Colonic mucosa (tissue), 4 donors: ENCODE data around the gene PHC3. TPM values are rescaled to one million over a fixed set of nuclear protein-coding genes. Genes with fewer than 3 reads are reported as not detected.

Experiments
- DNase-seq: peaks from one replicate; pipeline ENCODE4 v3.0.0-alpha.2; 2020
- H3K27ac ChIP-seq: fragments of 200-600 bp; one replicate; pipeline ENCODE4 v1.8.0; 2021
- H3K27me3 ChIP-seq: fragments of 200-600 bp; one replicate; pipeline ENCODE4 v1.8.0; 2021
- H3K36me3 ChIP-seq: fragments of 200-600 bp; one replicate; pipeline ENCODE4 v1.8.0; 2021
- H3K4me1 ChIP-seq: fragments of 200-600 bp; one replicate; pipeline ENCODE4 v1.8.0; 2021; ENCODE audit warnings: mild to moderate bottlenecking
- H3K4me3 ChIP-seq: fragments of 200-600 bp; one replicate; pipeline ENCODE4 v1.8.0; 2021
- H3K9ac ChIP-seq, 2 donors: one replicate each; pipeline ENCODE4 v1.7.0; 2013; ENCODE audit warnings: control low read depth in 2 of 2, low read depth in 2 of 2, low read length in 2 of 2
- H3K9me3 ChIP-seq: fragments of 200-600 bp; one replicate; pipeline ENCODE4 v1.8.0; 2021
- intact Hi-C: fragments of 100-400 bp; cut with DNase I; formaldehyde crosslinking; loops from one replicate; pipeline ENCODE4 v1.14.1; 2022
- total RNA-seq, 2 donors: library from RNA; stranded (reverse); fragmentation: NEBNext Ultra II Directional in 1 of 2; extraction: Animal tissue kit (Norgen Biotek cat#: 25700) in 1 of 2; gene quantifications; one replicate each; pipeline ENCODE4 v1.2.1, GENCODE V29; 2021
- TF ChIP-seq, protein P1 (sequence below): fragments of 200-600 bp; IDR thresholded peaks from one replicate; pipeline ENCODE4 v1.8.0; 2022; ENCODE audit warnings: antibody characterized with exemption, mild to moderate bottlenecking
- donor health status: healthy.
- donor health status: DM: no; HTN: no; CAD: no.
- donor health status: DM: no; HTN: no; CAD: no.

PHC3 gene
- total RNA-seq, 2 donors from 2014 or later: 36.4 to 49.4 TPM

DNA sequence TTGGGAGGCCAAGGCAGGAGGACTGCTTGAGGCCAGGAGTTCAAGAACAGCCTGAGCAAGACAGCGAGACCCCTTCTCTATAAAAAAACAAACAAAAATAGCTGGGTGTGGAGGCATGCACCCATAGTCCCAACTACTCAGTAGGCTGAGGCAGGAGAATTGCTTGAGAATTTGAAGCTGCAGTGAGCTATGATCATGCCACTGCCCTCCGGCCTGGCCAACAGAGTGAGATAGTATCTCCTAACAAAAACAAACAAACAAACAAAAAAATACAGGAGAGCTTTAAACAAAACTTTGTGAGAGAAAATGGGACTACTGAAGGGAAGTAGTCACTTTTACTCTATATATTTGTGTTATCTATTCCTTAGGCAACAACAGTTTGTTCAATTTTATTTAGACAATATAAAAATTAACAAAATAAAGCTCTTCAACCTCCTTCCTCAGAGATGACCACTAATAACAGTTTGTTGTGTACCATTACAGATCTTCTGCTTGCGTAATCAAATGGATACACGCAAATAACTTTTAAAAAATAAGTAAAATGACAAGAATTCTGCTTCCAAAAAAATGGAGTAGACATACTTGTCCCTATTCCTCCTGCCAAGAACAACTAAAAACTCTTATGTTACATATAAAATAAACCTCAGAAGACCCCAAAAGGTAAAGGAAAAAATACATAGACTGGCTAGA is 17.4 kb downstream of the PHC3 start:
- Histone ChIP-seq H3K27me3 (no peaks in the 10 kb centered on the region), H3K36me3 (no peaks in the 10 kb centered on the region), H3K4me3 (no peak overlapping the region), H3K27ac (no peak overlapping the region), H3K9ac (no peak overlapping the region), H3K4me1 (peaks cover 8% of the 10 kb centered on the region), H3K9me3 (no peaks in the 10 kb centered on the region)
- intact Hi-C loops: no loop called here
- TF ChIP-seq, protein P1, sequence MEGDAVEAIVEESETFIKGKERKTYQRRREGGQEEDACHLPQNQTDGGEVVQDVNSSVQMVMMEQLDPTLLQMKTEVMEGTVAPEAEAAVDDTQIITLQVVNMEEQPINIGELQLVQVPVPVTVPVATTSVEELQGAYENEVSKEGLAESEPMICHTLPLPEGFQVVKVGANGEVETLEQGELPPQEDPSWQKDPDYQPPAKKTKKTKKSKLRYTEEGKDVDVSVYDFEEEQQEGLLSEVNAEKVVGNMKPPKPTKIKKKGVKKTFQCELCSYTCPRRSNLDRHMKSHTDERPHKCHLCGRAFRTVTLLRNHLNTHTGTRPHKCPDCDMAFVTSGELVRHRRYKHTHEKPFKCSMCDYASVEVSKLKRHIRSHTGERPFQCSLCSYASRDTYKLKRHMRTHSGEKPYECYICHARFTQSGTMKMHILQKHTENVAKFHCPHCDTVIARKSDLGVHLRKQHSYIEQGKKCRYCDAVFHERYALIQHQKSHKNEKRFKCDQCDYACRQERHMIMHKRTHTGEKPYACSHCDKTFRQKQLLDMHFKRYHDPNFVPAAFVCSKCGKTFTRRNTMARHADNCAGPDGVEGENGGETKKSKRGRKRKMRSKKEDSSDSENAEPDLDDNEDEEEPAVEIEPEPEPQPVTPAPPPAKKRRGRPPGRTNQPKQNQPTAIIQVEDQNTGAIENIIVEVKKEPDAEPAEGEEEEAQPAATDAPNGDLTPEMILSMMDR: no peak
- no peak for DNase-seq

GRCh38 chr3:170162630-170163029 is 18.9 kb downstream of the PHC3 start:
- no peaks in the 10 kb centered on the region for H3K27me3 ChIP-seq
- H3K9ac ChIP-seq: no peak overlapping the region
- no peaks in the 10 kb centered on the region for H3K36me3 ChIP-seq
- TF ChIP-seq, protein P1: no peak
- no peak overlapping the region for H3K4me3 ChIP-seq
- intact Hi-C loops: no loop called here
- peaks cover 8% of the 10 kb centered on the region for H3K4me1 ChIP-seq
- no peak overlapping the region for H3K27ac ChIP-seq
- no peak for DNase-seq
- no peaks in the 10 kb centered on the region for H3K9me3 ChIP-seq

- Histone ChIP-seq H3K36me3 (no peaks in the 10 kb centered on the region), H3K27me3 (no peaks in the 10 kb centered on the region), H3K27ac (no peak overlapping the region), H3K9me3 (no peaks in the 10 kb centered on the region), H3K4me3 (no peak overlapping the region), H3K4me1 (peaks cover 8% of the 10 kb centered on the region), H3K9ac (no peak overlapping the region)
- DNase-seq: no peak
- TF ChIP-seq, protein P1: no peak
- intact Hi-C loops: no loop called here
These were observed 19.5 kb downstream of the PHC3 start for GRCh38 chr3:170162052-170162451.

DNA sequence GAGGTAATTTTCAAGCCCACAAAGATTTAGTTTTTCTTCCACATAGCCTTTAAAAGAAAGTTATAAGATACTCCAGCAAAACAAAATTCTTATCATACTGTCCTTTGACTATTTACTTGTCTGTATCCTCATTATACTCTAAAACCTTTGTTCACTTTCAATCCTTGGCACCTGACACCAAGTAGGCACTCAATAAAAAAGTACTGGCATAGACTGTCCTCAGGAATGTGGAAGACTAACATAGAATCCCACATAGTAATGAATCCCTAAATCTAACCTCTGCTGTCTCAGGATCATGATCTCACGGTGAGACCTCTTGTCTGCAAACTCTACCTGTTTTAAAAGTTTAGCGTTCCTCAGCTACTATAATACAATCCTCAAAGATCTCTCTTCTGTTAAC is 21.6 kb downstream of the PHC3 start:
- H3K4me1 ChIP-seq: peaks cover 6% of the 10 kb centered on the region
- H3K27ac ChIP-seq: no peak overlapping the region
- no peaks in the 10 kb centered on the region for H3K27me3 ChIP-seq
- no peaks in the 10 kb centered on the region for H3K36me3 ChIP-seq
- no peak overlapping the region for H3K9ac ChIP-seq
- DNase-seq: no peak
- no peak overlapping the region for H3K4me3 ChIP-seq
- no peaks in the 10 kb centered on the region for H3K9me3 ChIP-seq
- TF ChIP-seq, protein P1: no peak
- intact Hi-C loops: no loop called here

- no peak overlapping the region for H3K9ac ChIP-seq
- no peak for DNase-seq
- TF ChIP-seq, protein P1: no peak
- intact Hi-C loops: no loop called here
- no peak overlapping the region for H3K4me3 ChIP-seq
- H3K36me3 ChIP-seq: no peaks in the 10 kb centered on the region
- H3K27ac ChIP-seq: no peak overlapping the region
- peaks cover 1% of the 10 kb centered on the region for H3K4me1 ChIP-seq
- no peaks in the 10 kb centered on the region for H3K9me3 ChIP-seq
- H3K27me3 ChIP-seq: no peaks in the 10 kb centered on the region
These were observed 22.1 kb downstream of the PHC3 start for GRCh38 chr3:170159459-170159858.
